Measurements from ENCODE around the gene CP.

Gene CP

GRCh38 chr3:149180057-149180573, 41.5 kb downstream of the CP start:
- DNase-seq: no peak

DNA sequence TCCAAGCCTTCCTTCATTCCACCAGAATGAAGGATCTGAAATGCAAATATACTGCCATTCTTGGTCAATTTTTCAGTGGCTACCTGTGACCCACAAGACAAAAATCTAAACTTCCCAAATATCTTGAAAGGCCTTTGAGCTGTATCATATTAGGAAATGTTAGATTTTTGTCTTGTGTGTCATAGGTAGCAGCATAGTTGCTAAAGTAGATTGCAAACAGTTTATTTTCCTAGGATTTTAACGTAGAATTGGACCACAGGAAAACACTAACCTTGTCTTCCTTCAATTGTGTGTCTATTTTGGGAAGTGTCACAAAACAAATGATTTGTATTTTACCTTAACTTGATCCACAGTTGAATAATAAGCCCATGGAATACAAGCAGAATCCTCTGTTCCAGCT, 42.4 kb downstream of the CP start:
- DNase-seq: no peak

GRCh38 chr3:149177122-149177521, 44.5 kb downstream of the CP start:
- no peak for DNase-seq

DNA sequence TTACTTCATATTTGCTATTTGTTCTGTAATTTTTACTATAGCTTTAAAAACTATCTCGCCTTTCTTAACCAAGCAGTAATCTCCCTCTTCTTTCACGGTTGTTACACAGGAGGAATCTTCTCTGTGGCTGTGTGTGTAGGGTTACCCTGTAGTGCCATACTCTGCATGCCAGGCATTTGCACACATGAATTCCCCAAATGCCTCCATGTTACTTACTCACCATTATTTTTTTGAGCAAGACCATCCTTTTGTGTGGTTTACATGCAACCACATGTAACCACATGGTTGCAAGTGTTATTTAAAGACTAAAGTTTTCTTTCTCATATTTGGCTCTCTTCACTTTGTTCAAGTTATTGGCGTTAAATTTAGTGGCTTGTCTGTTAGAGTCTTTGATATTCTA, 46.7 kb downstream of the CP start:
- DNase-seq: no peak

DNA sequence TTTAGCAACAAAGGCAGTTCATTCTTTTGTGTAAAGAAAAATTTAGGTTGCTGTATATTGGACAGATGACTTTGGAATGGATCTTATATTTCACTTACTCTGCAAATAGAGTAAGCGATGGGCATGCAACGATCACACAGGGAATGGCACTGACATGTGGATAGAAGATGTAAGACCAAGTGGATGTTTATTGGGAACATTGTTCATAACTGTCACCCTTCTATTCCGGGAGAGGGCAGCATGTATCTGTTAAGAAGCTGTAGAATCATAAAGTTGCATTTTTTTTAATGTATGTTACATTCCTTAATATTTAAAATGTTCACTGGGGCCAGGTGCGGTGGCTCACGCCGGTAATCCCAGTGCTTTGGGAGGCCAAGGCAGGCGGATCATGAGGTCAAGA, 51.0 kb downstream of the CP start:
- DNase-seq: no peak

DNA sequence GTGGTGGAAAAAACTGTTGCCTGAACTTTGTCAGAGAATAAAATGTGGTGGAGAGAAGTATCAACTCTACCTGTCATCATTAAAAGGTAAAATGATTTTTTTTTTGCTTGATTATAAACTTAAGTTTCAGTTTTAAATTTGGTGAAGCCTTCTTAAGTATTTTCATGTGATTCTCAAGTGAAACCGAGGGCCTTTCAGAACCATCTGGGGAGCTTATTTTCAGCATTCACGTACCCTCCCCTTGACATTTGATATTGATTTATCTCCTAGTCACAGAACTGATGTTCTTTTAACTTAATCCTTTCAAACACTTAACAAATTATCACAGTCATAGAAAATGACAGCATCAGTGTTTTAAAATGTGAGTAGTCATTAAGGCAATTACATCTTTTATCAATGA, 53.7 kb downstream of the CP start:
- DNase-seq: no peak

DNA sequence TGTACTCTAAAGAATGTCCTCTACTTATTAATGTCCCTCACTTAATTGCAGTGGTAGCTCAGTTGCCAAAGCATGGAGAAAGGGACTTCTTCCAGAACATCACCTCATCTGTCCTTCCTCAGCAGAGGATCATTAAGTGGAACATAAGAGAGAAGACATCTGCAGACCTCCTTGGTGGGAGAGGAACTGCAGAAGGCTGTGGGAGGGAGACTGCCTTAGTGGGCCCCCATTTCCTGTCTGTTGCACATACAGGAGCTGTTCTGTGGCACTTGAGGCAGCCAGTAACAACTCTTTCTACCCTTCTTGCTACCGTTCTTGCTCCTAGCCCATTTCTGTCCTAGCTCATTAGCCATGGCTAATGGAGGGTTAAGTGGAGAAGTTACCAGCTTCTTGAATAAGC, 58.6 kb downstream of the CP start:
- no peak for DNase-seq

DNA sequence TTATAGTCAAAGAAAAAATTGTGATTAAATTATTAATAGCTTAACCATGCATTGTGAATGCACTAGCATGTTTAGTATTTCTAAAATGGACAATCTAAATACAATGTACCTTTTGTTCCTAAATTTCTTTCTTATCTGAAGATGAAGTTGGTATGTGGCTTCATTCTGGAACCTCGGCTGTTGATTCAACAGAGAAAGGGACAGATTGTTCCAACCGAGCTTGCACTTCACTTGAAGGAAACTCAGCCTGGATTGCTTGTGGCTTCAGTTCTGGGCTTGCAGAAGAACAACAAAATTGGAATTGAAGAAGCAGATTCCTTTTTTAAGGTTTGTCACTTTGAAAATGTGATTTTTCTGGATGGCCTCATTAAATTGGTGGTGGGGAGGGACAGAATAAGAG, 59.6 kb downstream of the CP start:
- DNase-seq: no peak

- DNase-seq: no peak
These were observed 60.8 kb downstream of the CP start for GRCh38 chr3:149160754-149161300.

DNA sequence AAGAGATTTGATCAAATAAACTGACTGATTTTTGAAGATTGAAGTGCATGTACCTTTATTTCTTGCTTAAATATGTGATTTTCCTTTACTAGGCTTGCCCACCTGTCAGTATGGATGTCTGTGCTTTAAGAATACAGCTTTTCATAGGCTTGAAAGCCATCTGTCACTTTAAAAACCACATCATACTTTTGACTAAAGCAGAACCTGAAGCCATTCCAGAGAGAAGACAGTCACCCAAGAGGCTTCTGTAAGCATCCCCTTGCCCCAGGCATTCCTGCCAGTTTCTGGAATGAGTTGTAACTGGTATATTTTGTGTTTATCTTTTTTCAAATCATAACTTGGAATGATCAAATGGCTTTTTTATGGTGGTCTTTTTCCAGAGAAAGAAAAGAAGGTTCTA, 68.2 kb downstream of the CP start:
- no peak for DNase-seq

DNA sequence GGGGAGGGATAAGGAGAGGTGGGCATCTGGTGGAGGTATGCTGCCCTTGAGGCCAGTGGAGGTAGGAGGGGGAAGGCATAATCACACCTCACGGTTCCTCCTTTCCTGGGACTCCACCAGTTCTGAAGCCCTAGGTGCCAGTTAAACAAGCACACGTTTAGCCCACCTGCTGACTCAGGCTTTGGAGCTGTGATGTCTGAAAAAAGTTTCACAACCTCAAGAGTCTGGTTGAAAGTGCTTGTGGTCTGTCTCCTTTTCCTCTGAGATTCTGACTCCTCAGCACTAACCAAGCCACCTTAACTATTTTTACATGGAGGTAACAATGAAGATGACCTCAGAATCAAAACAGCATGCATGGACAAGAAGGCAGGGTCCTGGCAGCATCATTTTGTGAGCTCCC, 69.2 kb downstream of the CP start:
- peak; percentile 16 for DNase-seq

DNA sequence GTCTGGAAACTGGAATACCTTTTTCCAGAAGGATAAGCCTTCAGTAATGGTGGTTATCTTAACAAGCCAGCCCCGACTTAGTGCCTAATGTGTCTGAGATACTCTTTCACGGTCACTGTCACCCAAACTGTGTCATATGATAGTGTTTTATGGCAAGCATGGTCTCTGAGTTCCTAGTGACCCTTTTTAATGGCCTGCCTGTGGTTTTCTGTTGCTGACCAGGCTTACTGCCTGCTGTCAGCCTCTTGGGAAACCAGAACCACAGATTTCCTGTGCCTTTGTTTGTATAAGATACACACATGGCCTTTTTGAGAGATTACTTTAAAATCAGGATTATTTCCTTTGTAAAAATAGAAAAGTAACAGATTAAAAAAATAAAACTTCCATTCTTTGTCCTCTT, 69.8 kb downstream of the CP start:
- DNase-seq: no peak

- DNase-seq: no peak
These were observed 71.2 kb downstream of the CP start for GRCh38 chr3:149150436-149150835.

DNA sequence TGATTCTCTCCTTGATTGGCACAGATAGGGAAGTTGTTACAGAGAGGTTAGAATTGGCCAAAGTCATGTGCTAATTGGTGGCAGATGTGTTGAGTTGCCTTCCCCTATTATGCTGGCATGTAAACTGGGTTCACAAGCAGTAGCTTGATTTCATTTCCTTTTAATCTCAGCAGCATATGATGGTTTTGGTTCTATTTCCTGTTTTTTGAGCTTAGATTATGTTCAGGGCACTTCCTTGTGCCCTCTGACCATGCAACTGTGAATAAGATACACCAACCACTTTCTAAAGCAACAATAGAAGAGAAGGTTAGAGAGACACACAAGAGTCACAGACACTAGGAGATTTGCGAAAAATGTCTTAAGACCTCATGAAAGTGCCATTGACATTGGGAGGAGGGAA, 75.7 kb downstream of the CP start:
- DNase-seq: peak; percentile 32

GRCh38 chr3:149145356-149145755, 76.3 kb downstream of the CP start:
- DNase-seq: no peak

GRCh38 chr3:149142682-149143081, 78.9 kb downstream of the CP start:
- no peak for DNase-seq

DNA sequence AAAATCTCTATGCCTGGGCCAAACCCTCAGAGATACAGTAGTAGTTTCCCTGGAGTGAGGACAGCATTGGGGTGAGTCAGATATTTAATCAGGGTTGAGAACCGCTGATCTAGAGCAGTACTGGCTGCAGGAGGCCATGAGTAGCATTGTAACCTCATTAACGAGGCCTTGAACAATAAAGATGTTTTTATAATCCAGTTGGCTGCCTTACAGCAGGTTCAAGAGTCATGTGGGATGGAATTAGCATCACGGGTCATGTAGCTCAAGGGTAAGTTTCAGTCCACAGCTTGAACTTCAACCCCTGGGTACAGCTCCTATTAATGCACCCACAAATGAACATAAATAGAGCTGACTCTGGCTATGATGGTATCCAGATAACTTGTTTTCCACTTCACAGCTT, 87.1 kb downstream of the CP start:
- DNase-seq: no peak

DNA sequence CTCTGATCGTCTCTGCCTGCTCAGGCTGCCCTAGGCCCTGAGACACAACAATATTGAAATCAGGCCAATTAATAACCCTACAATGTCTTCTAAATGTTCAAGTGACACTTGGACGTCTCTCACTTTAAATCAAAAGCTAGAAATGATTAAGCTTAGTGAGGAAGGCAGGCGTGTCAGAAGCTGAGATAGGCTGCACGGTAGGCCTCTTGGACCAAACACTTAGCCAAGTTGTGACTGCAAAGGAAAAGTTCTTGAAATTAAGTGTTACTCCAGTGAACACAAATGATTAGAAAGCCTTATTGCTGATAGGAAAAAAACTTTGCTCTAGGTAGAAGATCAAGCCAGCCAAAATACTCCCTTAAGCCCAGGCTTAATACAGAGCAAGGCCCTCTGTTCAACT, 90.0 kb downstream of the CP start:
- DNase-seq: no peak

DNA sequence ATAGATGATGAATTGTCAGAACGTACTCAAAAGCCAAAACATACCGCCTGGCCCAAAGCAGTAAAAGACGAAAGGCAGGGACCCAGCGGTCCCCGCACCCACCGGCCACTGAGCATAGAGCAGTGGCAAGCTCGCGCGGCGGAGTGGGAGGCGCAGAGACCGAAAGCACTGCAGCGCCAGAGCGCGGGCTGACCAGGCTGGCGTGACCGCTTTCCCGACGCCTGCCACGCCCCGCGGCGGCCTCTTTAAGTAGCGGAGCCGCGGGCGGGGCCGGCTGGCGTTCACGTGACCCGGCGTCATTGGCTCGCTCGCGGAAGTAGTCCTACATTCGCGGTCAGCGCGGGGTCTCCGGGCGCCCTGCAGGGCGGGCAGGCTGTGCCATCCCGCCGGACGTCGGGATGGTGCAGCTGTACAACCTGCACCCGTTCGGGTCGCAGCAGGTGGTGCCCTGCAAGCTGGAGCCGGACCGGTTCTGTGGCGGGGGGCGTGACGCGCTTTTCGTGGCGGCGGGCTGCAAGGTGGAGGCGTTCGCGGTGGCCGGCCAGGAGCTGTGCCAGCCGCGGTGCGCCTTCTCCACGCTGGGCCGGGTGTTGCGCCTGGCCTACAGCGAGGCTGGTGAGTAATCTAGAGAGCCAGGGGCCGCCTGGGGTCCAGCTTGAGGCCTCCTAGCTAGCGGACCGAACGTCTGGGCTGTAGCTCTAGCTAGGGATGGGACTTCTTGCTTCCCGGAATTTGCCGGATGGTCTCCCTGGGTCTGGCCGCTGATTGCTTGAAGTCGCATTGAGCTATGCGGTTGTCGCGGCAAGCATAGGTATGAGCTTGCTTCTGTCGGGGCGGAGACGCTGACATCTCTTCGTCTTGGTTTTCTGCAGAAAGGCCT, 92.1 kb downstream of the CP start, which contains the start of gene HPS3:
HPS3 (plus strand) TSS at position 313 of the 880 bp plus-strand sequence; CDS start at position 399, 86 bp downstream.
- peak; percentile 79 for DNase-seq

- DNase-seq: no peak
These were observed 92.8 kb downstream of the CP start for GRCh38 chr3:149128821-149129220.

DNA sequence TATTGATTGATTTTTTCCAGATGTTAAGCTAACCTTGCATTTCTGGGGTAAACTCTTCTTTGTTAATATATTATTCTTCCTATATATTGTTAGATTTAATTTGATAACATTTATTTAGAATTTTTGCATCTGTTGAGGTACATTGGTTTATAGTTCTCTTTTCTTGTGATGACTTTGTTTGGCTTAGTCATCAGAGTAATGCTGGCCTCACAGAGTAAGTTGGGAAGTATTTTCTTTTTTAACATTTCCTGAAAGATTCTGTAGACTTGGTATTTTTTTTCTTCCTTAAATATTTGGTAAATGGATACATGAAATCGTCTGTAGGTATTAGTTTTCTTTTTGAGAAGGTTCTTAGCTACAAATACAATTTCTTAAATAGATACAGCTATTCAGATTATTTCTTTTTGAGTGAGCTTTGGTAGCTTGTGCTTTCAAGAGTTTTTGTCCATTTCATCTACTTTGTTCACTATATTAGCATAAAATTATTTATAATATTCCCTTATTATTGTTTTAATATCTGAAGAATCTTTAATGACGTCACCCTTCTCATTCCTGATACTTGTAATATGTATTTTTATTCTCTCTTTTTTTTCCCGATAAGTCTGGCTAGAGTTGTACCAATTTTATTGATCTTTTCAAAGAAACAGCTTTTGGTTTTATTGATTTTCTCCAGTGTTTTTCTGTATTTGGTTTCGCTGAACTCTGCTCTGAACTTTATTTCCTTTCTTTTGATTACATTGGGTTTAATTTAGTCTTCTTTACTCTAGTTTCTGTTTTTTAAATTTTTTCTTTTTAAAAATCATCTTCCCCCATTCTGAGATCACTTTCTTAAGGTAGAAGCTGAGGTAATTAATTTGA, 98.7 kb downstream of the CP start:
- no peak for DNase-seq
